CD4-positive, alpha-beta T cell treated with Interleukin-4 for 4 hours (primary cell): ENCODE results near the gene INO80.
"Not testable (repeated sequence)": the region's sequence is repeated elsewhere in the genome, so short reads cannot be mapped to it uniquely, and the experiment has no call there.

Experiments
- DNase-seq: peaks from one replicate; pipeline ENCODE4 v3.0.0-alpha.2; 2020

INO80 gene

GRCh38 chr15:41116116-41116961, at the start of gene INO80:
Gene INO80, minus strand, starts transcription at chr15:41116280. Its CDS starts 19,970 bp downstream, at chr15:41096310.
- DNase-seq = peak; percentile 97

- DNase-seq = no peak
These were observed 45.7 kb upstream of the INO80 start for GRCh38 chr15:41161736-41162135.

GRCh38 chr15:41161336-41161735, 45.3 kb upstream of the INO80 start:
- no peak for DNase-seq

- no peak for DNase-seq
These were observed 44.7 kb upstream of the INO80 start for GRCh38 chr15:41160639-41161315.

GRCh38 chr15:41154412-41154811, 38.3 kb upstream of the INO80 start:
- DNase-seq = no peak

- no peak for DNase-seq
These were observed 37.7 kb upstream of the INO80 start for GRCh38 chr15:41153733-41154132.

GRCh38 chr15:41151451-41152005, 35.4 kb upstream of the INO80 start:
- no peak for DNase-seq

GRCh38 chr15:41150279-41150678, 34.2 kb upstream of the INO80 start:
- DNase-seq = no peak

GRCh38 chr15:41148065-41148464, 32.0 kb upstream of the INO80 start:
- DNase-seq = no peak

GRCh38 chr15:41139619-41140018, 23.5 kb upstream of the INO80 start:
- no peak for DNase-seq

GRCh38 chr15:41139112-41139511, 23.0 kb upstream of the INO80 start:
- not testable (repeated sequence) for DNase-seq

- not testable (repeated sequence) for DNase-seq
These were observed 19.5 kb upstream of the INO80 start for GRCh38 chr15:41135580-41135979.

GRCh38 chr15:41133454-41133853, 17.4 kb upstream of the INO80 start:
- no peak for DNase-seq

- not testable (repeated sequence) for DNase-seq
These were observed 16.0 kb upstream of the INO80 start for GRCh38 chr15:41132094-41132493.

GRCh38 chr15:41128174-41128902, 12.3 kb upstream of the INO80 start:
- DNase-seq = no peak

GRCh38 chr15:41125931-41126642, 10.0 kb upstream of the INO80 start:
- no peak for DNase-seq

- DNase-seq = no peak
These were observed 9.1 kb upstream of the INO80 start for GRCh38 chr15:41125063-41125669.

- no peak for DNase-seq
These were observed 8.0 kb upstream of the INO80 start for GRCh38 chr15:41124058-41124457.

GRCh38 chr15:41122849-41123248, 6.8 kb upstream of the INO80 start:
- DNase-seq = no peak

GRCh38 chr15:41121951-41122350, 5.9 kb upstream of the INO80 start:
- no peak for DNase-seq

GRCh38 chr15:41116962-41117252, 827 bp upstream of the INO80 start:
- DNase-seq = no peak

GRCh38 chr15:41115652-41116115, 396 bp downstream of the INO80 start:
- no peak for DNase-seq
